ENCODE measurements around the gene ARMS2. TPM values are rescaled to one million over a fixed set of nuclear protein-coding genes. Genes with fewer than 3 reads are reported as not detected.

The ARMS2 gene
- total and polyA plus RNA-seq, 9 donors = not detected

DNA sequence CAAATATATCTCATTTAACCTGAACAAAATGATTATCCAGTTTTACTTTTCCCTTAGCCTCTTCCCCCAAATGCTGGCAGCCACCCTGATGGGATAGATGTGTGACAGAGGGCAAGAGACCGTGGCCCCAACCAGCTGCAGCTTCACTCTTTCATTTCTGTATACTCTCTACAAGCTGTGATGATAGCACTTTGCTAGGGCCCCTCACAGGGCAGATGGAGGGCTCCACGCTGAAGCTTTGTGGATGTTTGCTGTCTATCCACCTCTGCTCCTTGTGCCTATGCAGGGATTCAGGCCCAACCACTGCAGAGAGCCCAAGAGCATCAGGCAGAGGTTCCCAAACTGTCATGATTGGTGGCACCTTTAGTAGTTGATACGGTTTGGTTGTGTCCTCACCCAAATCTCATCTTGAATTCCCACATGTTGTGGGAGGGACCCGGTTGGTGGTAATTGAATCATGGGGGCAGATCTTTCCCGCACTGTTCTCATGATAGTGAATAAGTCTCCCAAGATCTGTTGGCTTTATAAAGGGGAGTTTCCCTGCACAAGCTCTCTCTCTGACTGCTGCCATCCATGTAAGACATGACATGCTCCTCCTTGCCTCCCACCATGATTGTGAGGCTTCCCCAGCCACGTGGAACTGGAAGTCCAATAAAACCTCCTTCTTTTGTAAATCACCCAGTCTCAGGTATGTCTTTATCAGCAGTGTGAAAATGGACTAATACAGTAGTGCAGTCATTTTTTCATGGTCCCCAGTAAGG lies 27.0 kb downstream of the ARMS2 start:
- H3K4me3 ChIP-seq = no peak overlapping the region
- intact Hi-C loops (cut with DNase I) = no loop called here
- WGBS, 3 donors = 91 to 93% (median 91%) methylated on average over 6 of the region's 6 CpGs
- TF ChIP-seq, protein P1, sequence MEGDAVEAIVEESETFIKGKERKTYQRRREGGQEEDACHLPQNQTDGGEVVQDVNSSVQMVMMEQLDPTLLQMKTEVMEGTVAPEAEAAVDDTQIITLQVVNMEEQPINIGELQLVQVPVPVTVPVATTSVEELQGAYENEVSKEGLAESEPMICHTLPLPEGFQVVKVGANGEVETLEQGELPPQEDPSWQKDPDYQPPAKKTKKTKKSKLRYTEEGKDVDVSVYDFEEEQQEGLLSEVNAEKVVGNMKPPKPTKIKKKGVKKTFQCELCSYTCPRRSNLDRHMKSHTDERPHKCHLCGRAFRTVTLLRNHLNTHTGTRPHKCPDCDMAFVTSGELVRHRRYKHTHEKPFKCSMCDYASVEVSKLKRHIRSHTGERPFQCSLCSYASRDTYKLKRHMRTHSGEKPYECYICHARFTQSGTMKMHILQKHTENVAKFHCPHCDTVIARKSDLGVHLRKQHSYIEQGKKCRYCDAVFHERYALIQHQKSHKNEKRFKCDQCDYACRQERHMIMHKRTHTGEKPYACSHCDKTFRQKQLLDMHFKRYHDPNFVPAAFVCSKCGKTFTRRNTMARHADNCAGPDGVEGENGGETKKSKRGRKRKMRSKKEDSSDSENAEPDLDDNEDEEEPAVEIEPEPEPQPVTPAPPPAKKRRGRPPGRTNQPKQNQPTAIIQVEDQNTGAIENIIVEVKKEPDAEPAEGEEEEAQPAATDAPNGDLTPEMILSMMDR (IDR thresholded peaks at IDR 0.05) = no peak
- TF ChIP-seq EP300 (IDR thresholded peaks at IDR 0.05) (no peak), POLR2A (IDR thresholded peaks at IDR 0.05) (no peak)
- no peaks in the 10 kb centered on the region for H3K9me3 ChIP-seq
- no peak overlapping the region for H3K27ac ChIP-seq
- peaks cover 21% of the 10 kb centered on the region for H3K4me1 ChIP-seq (ENCODE audit: insufficient read depth)
- no peak for DNase-seq
- no peaks in the 10 kb centered on the region for H3K27me3 ChIP-seq
- H3K36me3 ChIP-seq = no peaks in the 10 kb centered on the region

DNA sequence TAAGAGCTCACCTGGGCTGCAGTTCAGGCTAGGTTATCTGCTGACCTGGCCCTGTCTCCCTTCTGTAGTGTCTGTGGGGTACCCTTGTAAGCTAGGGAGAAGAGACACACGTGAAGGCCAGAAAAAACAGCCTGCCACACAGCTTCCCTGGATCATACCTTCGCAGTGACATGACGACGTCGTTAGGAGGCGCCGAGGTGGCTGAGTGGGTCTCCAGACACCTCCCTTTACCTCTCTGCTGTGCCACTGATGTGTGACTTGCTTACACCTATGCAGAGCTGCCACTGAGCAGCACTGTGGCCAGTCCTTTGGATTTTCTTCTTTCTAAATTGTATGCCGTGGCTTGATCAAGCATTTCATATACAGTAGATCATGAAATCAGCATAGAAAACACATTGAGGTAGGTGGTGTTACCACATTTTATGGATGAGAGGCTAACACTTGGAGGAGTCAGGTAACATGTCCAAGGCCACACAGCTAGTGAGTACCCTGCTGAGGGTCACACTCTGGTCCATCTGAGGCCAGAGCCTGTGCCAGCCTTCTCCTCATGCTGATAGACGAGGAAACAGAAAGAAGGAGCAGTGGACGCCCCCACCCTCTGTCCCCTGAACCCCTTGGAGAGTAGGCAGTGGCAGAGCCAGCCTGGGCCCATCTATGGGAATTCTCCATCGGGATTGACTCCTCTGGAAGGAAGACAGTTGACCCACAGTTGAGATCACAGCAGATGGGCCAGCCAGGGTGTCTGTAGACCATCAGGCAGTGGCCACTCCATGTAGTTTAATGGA lies 30.0 kb downstream of the ARMS2 start:
- intact Hi-C loops (cut with DNase I) = no loop called here
- H3K9me3 ChIP-seq = no peaks in the 10 kb centered on the region
- TF ChIP-seq POLR2A (IDR thresholded peaks at IDR 0.05) = no peak
- TF ChIP-seq, protein P1 (IDR thresholded peaks at IDR 0.05) = no peak
- no peak for TF ChIP-seq EP300 (IDR thresholded peaks at IDR 0.05)
- peaks cover 22% of the 10 kb centered on the region for H3K4me1 ChIP-seq (ENCODE audit: insufficient read depth)
- no peaks in the 10 kb centered on the region for H3K36me3 ChIP-seq
- 94 to 95% (median 95%) methylated on average over 11 of the region's 11 CpGs for WGBS, 3 donors
- no peak overlapping the region for H3K4me3 ChIP-seq
- no peak overlapping the region for H3K27ac ChIP-seq
- H3K27me3 ChIP-seq = no peaks in the 10 kb centered on the region
- DNase-seq = peak in 1 of 5 donors; percentile 5

DNA sequence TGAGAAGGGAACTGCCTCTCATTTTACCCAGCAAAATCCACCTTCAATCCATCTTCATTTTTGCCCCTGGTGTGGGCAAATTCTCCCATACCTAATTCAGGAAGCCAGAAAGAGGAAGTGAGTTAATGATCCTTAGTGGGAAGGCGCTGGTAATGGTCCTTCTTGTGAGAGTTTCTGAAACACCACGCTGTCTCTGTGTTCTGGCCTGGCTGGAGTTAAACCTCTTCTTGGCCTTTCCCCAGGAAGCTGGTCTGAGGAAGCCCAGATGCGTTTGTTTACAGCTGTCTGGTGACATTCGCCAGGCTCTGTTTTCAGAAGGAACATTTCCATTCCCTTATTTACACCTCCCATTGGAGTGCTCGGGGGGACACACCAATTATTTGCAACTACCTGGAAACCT lies 31.2 kb downstream of the ARMS2 start:
- intact Hi-C loops (cut with DNase I) = no loop called here
- no peaks in the 10 kb centered on the region for H3K9me3 ChIP-seq
- no peak overlapping the region for H3K27ac ChIP-seq
- peaks cover 22% of the 10 kb centered on the region for H3K4me1 ChIP-seq (ENCODE audit: insufficient read depth)
- TF ChIP-seq, protein P1 (IDR thresholded peaks at IDR 0.05) = no peak
- TF ChIP-seq EP300 (IDR thresholded peaks at IDR 0.05) (no peak), POLR2A (IDR thresholded peaks at IDR 0.05) (no peak)
- peak in 1 of 5 donors; percentile 27 for DNase-seq
- no peaks in the 10 kb centered on the region for H3K27me3 ChIP-seq
- no peak overlapping the region for H3K4me3 ChIP-seq
- H3K36me3 ChIP-seq = no peaks in the 10 kb centered on the region
- WGBS, 3 donors = 14 to 22% (median 15%) methylated on average over 5 of the region's 5 CpGs

DNA sequence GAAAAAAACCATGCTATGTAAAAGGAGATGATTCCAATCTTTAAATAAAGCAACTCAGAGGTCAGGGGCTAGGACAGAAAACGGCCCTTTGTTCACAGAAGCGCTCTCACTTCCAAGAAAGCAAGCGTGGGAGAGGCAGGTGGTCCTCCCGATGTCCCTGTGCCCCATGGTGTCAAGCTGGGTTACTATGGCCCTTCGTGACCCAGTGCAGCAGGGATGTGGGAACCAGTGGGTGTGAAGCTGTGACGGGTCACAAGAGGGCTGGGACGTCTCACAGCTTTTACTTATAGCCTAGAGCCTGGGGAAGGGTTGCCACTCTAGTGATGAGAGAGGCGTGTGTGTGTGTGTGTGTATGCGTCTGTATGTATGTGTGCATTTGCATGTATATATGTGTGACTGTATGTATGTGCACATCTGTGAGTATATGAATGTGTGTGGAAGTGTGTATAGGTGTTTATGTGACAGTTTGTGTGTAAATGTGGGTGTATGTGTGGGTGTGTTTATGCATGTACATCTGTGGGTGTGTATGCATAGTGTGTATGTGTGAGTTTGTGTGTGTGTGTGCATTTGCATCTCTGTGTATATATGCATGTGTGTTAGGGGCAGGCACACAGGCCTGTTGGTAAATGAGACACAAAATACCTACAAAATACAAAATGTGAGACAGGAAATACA lies 32.1 kb downstream of the ARMS2 start:
- 71 to 73% (median 71%) methylated on average over 9 of the region's 9 CpGs for WGBS, 3 donors
- intact Hi-C loops (cut with DNase I) = no loop called here
- Histone ChIP-seq H3K27ac (no peak overlapping the region), H3K27me3 (no peaks in the 10 kb centered on the region), H3K4me3 (no peak overlapping the region), H3K9me3 (no peaks in the 10 kb centered on the region), H3K36me3 (no peaks in the 10 kb centered on the region), H3K4me1 (ENCODE audit: insufficient read depth) (peaks cover 28% of the 10 kb centered on the region)
- TF ChIP-seq POLR2A (IDR thresholded peaks at IDR 0.05) (no peak), EP300 (IDR thresholded peaks at IDR 0.05) (no peak)
- TF ChIP-seq, protein P1 (IDR thresholded peaks at IDR 0.05) = no peak
- DNase-seq = peak in 1 of 5 donors; percentile 21

Measured in ovary (tissue), 9 donors.